ENCODE measurements around the gene TMEM141.
"Not testable (repeated sequence)": the region's sequence is repeated elsewhere in the genome, so short reads cannot be mapped to it uniquely, and the experiment has no call there.

Gene TMEM141

DNA sequence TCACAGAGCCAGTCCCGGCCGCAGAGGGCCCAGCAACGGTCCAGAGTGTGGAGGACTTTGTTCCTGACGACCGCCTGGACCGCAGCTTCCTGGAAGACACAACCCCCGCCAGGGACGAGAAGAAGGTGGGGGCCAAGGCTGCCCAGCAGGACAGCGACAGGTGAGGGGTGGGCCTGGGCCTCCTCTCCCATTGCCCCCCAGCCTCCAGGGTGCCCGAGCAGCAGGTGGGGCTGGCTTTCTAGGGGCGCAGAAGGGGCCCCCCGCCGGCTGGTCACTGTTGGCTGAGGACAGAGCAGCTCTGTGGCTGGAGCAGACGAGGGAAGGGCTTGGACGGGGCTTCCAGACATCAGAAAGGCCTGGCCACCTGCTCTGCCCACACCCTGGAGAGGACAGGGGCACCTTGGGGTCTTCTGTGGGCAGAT, 46.7 kb downstream of the TMEM141 start:
- H3K27me3 Mint-ChIP-seq, H3K36me3 Mint-ChIP-seq, H3K9me3 Mint-ChIP-seq: not testable (repeated sequence)

DNA sequence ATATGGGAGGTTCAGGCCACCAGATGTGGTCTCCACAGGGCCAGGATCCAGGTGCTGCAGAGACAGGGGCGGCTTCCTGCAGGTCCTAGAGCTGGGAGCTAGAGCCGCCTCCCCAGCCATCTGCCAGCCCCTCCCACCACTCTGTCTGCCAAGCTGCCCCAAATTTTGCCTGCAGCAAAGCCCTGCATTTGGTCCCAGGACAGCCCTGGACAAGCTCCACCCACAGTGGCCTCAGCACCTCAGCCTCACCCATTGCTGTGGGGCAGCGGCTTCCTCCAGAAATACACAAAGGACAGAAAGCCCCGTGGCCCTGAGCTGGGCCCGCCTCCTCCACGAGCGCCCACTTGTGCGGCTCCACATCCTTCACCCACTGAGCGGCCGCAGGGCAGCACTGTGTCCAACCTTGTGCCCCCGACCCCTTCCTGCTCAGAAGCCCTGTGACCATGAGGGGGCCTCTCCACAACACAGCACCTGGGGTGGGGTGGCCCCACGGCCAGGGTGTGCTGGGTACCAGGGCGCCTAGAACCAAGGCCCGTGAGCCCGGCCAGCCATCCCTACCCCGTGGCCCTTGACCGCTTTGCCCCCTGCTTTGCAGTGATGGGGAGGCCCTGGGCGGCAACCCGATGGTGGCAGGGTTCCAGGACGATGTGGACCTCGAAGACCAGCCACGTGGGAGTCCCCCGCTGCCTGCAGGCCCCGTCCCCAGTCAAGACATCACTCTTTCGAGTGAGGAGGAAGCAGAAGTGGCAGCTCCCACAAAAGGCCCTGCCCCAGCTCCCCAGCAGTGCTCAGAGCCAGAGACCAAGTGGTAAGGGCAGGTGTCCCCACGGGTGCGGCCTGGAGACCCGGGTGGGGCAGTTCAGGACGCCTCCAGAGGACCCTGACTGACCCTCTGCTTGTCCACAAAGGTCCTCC, 47.4 kb downstream of the TMEM141 start:
- no peak overlapping the region for H3K4me3 Mint-ChIP-seq
- no peaks in the 10 kb centered on the region for H3K27me3 Mint-ChIP-seq
- peaks cover 5% of the 10 kb centered on the region for H3K36me3 Mint-ChIP-seq
- no peak overlapping the region for H3K27ac Mint-ChIP-seq
- H3K4me1 Mint-ChIP-seq = peaks cover 8% of the 10 kb centered on the region
- no peaks in the 10 kb centered on the region for H3K9me3 Mint-ChIP-seq

More for the DNA sequence above, 46.7 kb downstream of the TMEM141 start:
- H3K4me3 Mint-ChIP-seq, H3K27ac Mint-ChIP-seq, H3K4me1 Mint-ChIP-seq: not testable (repeated sequence)

DNA sequence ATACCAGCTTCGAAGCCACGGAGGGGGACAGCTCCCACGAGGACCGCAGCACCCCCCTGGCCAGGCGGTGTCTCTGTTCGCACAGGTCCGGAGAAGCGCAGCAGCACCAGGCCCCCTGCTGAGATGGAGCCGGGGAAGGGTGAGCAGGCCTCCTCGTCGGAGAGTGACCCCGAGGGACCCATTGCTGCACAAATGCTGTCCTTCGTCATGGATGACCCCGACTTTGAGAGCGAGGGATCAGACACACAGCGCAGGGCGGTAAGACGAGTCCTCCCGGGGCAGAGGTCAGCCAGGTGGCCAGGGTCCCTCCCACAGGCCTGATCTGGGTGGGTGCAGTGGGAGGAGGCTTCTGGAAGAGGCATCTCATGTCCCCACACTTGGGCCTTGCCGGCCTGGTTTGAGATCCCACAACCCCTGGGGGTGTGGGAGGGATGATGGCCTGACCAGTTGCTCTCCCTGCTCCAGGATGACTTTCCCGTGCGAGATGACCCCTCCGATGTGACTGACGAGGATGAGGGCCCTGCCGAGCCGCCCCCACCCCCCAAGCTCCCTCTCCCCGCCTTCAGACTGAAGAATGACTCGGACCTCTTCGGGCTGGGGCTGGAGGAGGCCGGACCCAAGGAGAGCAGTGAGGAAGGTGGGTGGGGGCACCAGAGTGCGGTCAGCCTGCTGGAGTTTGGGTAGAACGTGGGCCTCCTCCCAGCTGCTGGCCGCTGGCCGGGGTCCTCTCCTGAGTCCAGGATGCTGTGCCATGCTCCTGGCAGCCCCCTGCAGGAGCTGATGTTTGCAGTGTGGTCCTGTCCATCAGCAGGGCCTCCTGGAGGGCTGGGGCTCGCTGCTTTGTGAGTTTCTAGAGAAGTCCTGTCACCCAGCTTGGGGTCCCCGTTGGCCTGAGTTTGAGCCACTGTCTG, 48.3 kb downstream of the TMEM141 start:
- peaks cover 8% of the 10 kb centered on the region for H3K4me1 Mint-ChIP-seq
- no peaks in the 10 kb centered on the region for H3K27me3 Mint-ChIP-seq
- peak overlapping the region; percentile 57 for H3K27ac Mint-ChIP-seq
- peaks cover 3% of the 10 kb centered on the region for H3K36me3 Mint-ChIP-seq
- no peaks in the 10 kb centered on the region for H3K9me3 Mint-ChIP-seq
- H3K4me3 Mint-ChIP-seq = peak overlapping the region; percentile 3

DNA sequence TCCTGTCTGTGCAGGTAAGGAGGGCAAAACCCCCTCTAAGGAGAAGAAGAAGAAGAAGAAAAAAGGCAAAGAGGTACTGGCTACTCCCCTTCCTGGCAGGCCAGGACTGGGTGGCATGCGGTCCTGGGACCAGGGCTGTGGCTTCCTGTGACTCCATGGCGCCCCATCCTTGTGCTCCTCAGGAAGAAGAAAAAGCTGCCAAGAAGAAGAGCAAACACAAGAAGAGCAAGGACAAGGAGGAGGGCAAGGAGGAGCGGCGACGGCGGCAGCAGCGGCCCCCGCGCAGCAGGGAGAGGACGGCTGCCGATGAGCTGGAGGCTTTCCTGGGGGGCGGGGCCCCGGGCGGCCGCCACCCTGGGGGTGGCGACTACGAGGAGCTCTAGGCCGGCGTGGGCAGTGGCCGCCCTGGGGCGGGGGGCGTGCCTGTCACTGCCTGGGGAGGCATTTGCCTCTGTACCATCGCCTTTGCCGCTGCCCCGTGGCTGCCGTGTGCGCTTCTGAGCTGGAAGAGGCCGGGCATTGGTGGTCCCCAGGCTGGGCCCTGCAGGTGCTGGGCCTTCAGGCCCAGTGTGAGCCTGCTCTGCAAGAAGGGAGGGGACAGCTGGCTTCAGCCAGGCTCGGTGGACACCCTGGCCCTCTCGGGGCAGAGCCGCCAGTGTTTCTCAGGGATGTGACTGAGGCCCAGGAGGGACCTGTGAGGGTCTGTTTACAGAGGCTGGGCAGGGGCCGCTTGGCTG, 49.2 kb downstream of the TMEM141 start:
- peak overlapping the region; percentile 3 for H3K4me3 Mint-ChIP-seq
- H3K27ac Mint-ChIP-seq = peak overlapping the region; percentile 57
- no peaks in the 10 kb centered on the region for H3K27me3 Mint-ChIP-seq
- peaks cover 3% of the 10 kb centered on the region for H3K36me3 Mint-ChIP-seq
- H3K4me1 Mint-ChIP-seq = peaks cover 8% of the 10 kb centered on the region
- no peaks in the 10 kb centered on the region for H3K9me3 Mint-ChIP-seq

DNA sequence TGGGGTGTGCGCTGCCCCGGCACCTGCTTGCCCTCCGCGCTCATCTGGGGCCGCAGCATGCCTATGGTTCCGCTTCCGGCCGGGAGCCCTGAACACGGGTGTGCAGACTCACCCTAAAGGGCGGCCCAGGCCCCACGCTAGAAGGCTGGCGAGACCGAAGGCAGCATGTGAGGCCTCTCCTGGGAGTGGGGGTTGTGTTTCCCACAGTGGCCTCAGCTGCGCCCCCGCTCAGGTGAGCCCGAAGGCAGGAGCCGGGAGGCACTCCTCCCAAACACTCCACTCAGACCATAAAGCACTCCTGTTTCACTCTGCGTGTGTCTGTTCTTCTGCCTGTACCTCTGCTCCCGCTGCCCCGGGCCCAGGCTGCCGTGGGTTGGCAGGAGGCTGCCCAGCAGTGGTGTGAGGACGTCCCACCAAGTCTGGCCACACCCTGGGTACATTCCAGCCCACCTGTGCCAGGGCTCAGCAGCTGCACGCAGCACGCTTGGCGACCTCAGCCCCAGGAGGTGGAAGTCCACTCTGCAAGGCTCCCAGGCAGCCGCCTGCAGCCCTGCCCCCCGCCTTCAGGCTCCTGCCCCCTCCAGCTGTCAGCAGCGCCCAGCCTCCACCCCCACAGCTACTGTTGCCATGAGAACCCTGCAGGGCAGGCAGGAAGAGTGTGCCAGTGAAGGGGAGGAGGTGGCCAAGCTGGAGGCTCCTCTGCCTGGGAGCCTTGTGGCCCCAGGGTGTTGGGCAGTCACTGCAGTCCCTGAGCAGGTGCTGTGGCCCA, 49.9 kb downstream of the TMEM141 start:
- Mint-ChIP-seq H3K4me3 (no peak overlapping the region), H3K36me3 (peaks cover 3% of the 10 kb centered on the region), H3K27ac (no peak overlapping the region), H3K4me1 (peaks cover 8% of the 10 kb centered on the region), H3K27me3 (no peaks in the 10 kb centered on the region), H3K9me3 (no peaks in the 10 kb centered on the region)

DNA sequence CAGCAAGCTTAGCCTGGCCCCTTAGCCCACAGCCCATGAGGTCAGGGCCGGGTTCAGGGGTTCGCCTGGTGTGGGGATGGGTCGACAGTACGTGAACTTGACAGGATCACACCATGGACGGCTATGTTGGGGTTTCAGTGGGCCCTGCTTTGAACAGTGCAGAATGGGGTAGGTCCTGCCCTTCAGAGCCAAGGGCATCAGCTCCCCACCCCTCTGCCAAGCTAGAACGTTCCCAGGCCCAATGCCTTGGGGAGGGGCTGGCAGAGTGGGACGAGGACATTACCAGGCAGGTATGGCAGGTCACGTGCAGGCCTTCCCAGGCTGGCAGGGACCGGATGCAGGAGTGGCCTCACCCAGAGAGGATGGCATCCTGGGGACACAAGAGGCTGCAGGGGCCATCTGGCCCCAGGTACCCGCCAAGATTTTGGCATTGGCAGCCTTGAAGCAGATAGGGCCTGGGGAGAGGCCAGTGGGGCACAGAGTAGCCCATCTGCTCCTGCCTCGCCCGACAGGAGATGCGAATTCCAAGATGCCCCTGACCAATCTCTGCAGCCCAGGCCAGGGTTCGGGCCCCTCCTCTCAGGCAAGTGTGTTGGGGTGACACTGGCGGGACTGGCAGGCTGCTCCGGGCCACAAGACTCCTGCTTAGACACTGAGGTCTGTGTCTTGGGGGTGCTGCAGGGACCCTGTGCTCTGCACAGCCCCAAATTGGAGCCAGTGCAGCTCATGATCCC, 50.7 kb downstream of the TMEM141 start:
- not testable (repeated sequence) for H3K27me3 Mint-ChIP-seq, H3K36me3 Mint-ChIP-seq, H3K27ac Mint-ChIP-seq, H3K4me1 Mint-ChIP-seq, H3K9me3 Mint-ChIP-seq
- peak overlapping the region; percentile 74 for H3K4me3 Mint-ChIP-seq

DNA sequence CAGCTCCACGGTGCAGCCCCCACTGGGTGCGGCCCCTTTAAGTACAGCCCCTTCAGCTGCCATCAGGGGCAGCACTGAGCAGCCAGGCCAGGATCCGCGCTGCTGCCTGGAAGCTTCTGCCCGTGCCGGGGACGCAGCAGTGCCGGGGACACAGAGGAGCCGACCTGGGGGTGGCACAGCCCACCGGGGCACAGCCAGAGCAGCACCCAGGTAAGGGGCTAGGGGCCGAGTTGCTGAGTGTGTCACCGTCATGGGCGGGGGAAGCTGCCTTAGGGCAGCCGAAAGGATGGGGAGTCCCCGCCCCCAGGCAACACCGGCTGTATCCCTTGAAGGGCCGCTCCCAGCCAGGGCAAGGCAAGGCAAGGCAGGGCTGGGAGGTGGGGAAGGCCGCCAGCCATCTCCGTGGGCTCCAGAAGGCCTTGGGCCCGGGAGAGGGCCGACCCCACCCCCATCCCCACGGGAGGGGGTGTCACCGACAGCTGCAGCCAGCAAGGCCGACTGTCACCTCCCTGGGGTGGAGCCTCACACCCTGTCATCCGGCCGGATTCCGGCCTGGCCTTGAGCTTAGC, 51.3 kb downstream of the TMEM141 start, which contains the start of gene AJM1:
TSS of gene AJM1 (plus strand) at position 99 of the 569 bp plus-strand sequence. CDS start 1,937 bp downstream, outside the sequence.
- H3K36me3 Mint-ChIP-seq, H3K9me3 Mint-ChIP-seq, H3K4me1 Mint-ChIP-seq, H3K27ac Mint-ChIP-seq, H3K27me3 Mint-ChIP-seq: not testable (repeated sequence)
- peak within 1 kb of the TSS; percentile 74 for H3K4me3 Mint-ChIP-seq
